Measurements from ENCODE around the gene ZNF710. TPM values are rescaled to one million over a fixed set of nuclear protein-coding genes. Genes with fewer than 3 reads are reported as not detected.

ZNF710 gene
- total and polyA plus RNA-seq, 2 of the 8 experiments (the other 6 are each of a cell fraction or from before 2014, with no cell fraction given), result 10.5 to 24.0 TPM

GRCh38 chr15:90016721-90017120 lies 15.6 kb downstream of the ZNF710 start:
- Histone ChIP-seq H2AK5ac (ENCODE audit: low read depth, low read length) (no peak overlapping the region), H3K9ac (replicated peaks in 1 of 4; ENCODE audit: extremely low read depth in 1 of 4, low read depth in 3 of 4, low read length in 3 of 4) (no peak overlapping the region), H3K4ac (replicated peaks; ENCODE audit: insufficient read length, low read depth, low read length) (no peak overlapping the region), H2BK120ac (replicated peaks; ENCODE audit: low read depth, low read length) (no peak overlapping the region), H2BK20ac (ENCODE audit: low read length) (no peak overlapping the region), H3K18ac (ENCODE audit: extremely low read depth, low read length) (no peak overlapping the region), H3K56ac (replicated peaks; ENCODE audit: insufficient read length, low read depth, low read length) (no peak overlapping the region), H3K79me2 (ENCODE audit: control insufficient read depth in 1 of 2, insufficient read depth in 2 of 2, low read length in 2 of 2) (peaks cover 0 to 18% of the 10 kb centered on the region in 2 experiments; a peak in 1 of 4 replicates), H4K8ac (ENCODE audit: extremely low read depth, insufficient read depth, low read length) (no peak overlapping the region), H3K36me3 (ENCODE audit: control insufficient read depth in 2 of 4, insufficient read depth in 4 of 4, low read length in 3 of 4) (no peaks in the 10 kb centered on the region; a peak in 1 of 8 replicates), H3K79me1 (ENCODE audit: low read depth, low read length) (peaks cover 14% of the 10 kb centered on the region), H3K27ac (ENCODE audit: low read depth, low read length) (no peak overlapping the region), H4K5ac (ENCODE audit: insufficient read length, low read depth, low read length) (no peak overlapping the region), H4K20me1 (replicated peaks in 1 of 2; ENCODE audit: control insufficient read depth in 1 of 2, insufficient read depth in 2 of 2, low read length in 2 of 2) (peaks cover 0 to 5% of the 10 kb centered on the region in 2 experiments), H2BK5ac (ENCODE audit: low read depth, low read length) (no peak overlapping the region), H3K4me3 (ENCODE audit: extremely low read depth in 1 of 4, insufficient read depth in 2 of 4, low read depth in 3 of 4, low read length in 4 of 4) (no peak overlapping the region), H3K14ac (ENCODE audit: insufficient read length) (no peak overlapping the region), H3K9me3 (ENCODE audit: insufficient read depth in 2 of 2, low read depth in 1 of 2, low read length in 1 of 2) (peaks cover 2 to 3% of the 10 kb centered on the region in 2 experiments; a peak in 2 of 4 replicates), H3K23ac (ENCODE audit: insufficient read length) (no peak overlapping the region), H4K91ac (replicated peaks; ENCODE audit: insufficient read length, low read length) (no peak overlapping the region), H3K27me3 (replicated peaks in 1 of 4; ENCODE audit: control insufficient read depth in 3 of 4, extremely low read depth in 1 of 4, insufficient read depth in 3 of 4, low read length in 3 of 4) (no peaks in the 10 kb centered on the region), H3K23me2 (ENCODE audit: low read depth, low read length) (no peaks in the 10 kb centered on the region), H2BK12ac (ENCODE audit: low read depth, low read length) (no peak overlapping the region), H3K4me2 (ENCODE audit: insufficient read depth in 1 of 2, low read depth in 2 of 2, low read length in 2 of 2) (no peak overlapping the region), H2AFZ (ENCODE audit: low read length) (no peak overlapping the region), H3K4me1 (replicated peaks in 1 of 4; ENCODE audit: control insufficient read depth in 3 of 4, insufficient read depth in 4 of 4, low read length in 3 of 4) (peaks cover 2 to 18% (median 6%) of the 10 kb centered on the region in 4 experiments; a peak in 6 of 7 replicates), H2BK15ac (ENCODE audit: low read length) (no peak overlapping the region)
- ChIA-PET POLR2A (ENCODE audit: partially characterized antibody) (interaction anchor here (1.3 to 2.5 kb wide), 2 partner anchors 13 to 119 kb away, joined by 3 to 17 read pairs; no protein-coding TSS in a partner anchor), CTCF (ENCODE audit: partially characterized antibody) (interaction anchor here (0.5 to 1.6 kb wide), 6 partner anchors 10 to 70 kb away, joined by 3 to 4 read pairs (median 3); no protein-coding TSS in a partner anchor)
- FAIRE-seq (no peak), DNase-seq (ENCODE audit: low read depth in 1 of 2, low spot score in 2 of 2) (no peak)
- WGBS, 2 experiments (ENCODE audit: extremely low coverage in 1 of 2, insufficient coverage in 1 of 2, insufficient read length in 1 of 2, insufficient replicate concordance in 2 of 2, low coverage in 1 of 2, low lambda C conversion rate in 2 of 2, missing lambda C conversion rate in 1 of 2), result 76% methylated on average over 4 of the region's 4 CpGs; no CpG with 5 or more reads in 1 of the 2 experiments
- TF ChIP-seq CBX8 (IDR thresholded peaks at IDR 0.05; ENCODE audit: borderline replicate concordance, low read depth, low read length), result no peak
- no peak for TF ChIP-seq CHD1 (IDR thresholded peaks at IDR 0.05; ENCODE audit: low read depth, low read length)
- no peak for TF ChIP-seq CBX5 (IDR thresholded peaks at IDR 0.05; ENCODE audit: low read depth, low read length)
- no peak for TF ChIP-seq JUND (IDR thresholded peaks at IDR 0.05; ENCODE audit: low read length)
- no peak for TF ChIP-seq HDAC6 (IDR thresholded peaks at IDR 0.05; ENCODE audit: low read depth, low read length)
- no peak for TF ChIP-seq TBP (IDR thresholded peaks at IDR 0.05; ENCODE audit: low read depth, low read length)
- no peak for TF ChIP-seq TEAD4 (IDR thresholded peaks at IDR 0.05; ENCODE audit: low read depth, low read length)
- TF ChIP-seq, protein P1, sequence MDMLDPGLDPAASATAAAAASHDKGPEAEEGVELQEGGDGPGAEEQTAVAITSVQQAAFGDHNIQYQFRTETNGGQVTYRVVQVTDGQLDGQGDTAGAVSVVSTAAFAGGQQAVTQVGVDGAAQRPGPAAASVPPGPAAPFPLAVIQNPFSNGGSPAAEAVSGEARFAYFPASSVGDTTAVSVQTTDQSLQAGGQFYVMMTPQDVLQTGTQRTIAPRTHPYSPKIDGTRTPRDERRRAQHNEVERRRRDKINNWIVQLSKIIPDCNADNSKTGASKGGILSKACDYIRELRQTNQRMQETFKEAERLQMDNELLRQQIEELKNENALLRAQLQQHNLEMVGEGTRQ (IDR thresholded peaks at IDR 0.05; ENCODE audit: low read length), result no peak

All from H1 (cell line).